Peyer's patch (tissue), 4 donors: ENCODE measurements around the gene RNF31.

Source experiments
- POLR2A ChIP-seq, 2 donors: fragments of 450-650 bp; IDR thresholded peaks; one replicate each; pipeline ENCODE4 v1.5.1; 2017; ENCODE audit warnings: antibody characterized with exemption in 2 of 2, mild to moderate bottlenecking in 2 of 2, moderate library complexity in 2 of 2
- TF ChIP-seq, protein P1 (sequence below), 6 experiments: fragments of 450-650 bp in 4 of 6; fragments of 200-600 bp in 2 of 6; sonication (generic) in 1 of 6; IDR thresholded peaks; one replicate each; pipeline ENCODE4 v1.5.1; 2017 to 2019; ENCODE audit warnings: antibody characterized with exemption in 6 of 6, mild to moderate bottlenecking in 3 of 6, moderate library complexity in 1 of 6

DNA sequence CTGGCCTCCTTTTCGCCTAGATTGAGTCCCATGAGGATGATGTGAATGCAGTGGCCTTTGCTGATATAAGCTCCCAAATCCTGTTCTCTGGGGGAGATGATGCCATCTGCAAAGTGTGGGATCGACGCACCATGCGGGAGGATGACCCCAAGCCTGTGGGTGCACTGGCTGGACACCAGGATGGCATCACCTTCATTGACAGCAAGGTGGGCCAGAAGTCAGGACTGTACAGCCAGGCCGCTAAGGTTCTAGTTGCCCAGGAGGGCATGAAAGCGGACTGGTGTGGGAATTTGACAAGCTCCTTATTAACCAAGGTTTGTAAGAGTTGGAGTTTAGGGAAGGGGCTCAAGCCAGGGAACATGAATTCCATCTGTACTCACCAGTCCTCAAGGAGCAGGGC, 27.6 kb upstream of the RNF31 start:
- TF ChIP-seq, protein P1, sequence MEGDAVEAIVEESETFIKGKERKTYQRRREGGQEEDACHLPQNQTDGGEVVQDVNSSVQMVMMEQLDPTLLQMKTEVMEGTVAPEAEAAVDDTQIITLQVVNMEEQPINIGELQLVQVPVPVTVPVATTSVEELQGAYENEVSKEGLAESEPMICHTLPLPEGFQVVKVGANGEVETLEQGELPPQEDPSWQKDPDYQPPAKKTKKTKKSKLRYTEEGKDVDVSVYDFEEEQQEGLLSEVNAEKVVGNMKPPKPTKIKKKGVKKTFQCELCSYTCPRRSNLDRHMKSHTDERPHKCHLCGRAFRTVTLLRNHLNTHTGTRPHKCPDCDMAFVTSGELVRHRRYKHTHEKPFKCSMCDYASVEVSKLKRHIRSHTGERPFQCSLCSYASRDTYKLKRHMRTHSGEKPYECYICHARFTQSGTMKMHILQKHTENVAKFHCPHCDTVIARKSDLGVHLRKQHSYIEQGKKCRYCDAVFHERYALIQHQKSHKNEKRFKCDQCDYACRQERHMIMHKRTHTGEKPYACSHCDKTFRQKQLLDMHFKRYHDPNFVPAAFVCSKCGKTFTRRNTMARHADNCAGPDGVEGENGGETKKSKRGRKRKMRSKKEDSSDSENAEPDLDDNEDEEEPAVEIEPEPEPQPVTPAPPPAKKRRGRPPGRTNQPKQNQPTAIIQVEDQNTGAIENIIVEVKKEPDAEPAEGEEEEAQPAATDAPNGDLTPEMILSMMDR (IDR thresholded peaks at IDR 0.05) = no peak
- TF ChIP-seq POLR2A (IDR thresholded peaks at IDR 0.05) = no peak
